ENCODE measurements around the gene GPR107. TPM values are rescaled to one million over a fixed set of nuclear protein-coding genes. Genes with fewer than 3 reads are reported as not detected.

Gene GPR107
- total and polyA plus RNA-seq, 2 experiments from 2014 or later: 12.3 to 23.9 TPM

GRCh38 chr9:130150779-130151382 lies 97.2 kb downstream of the GPR107 start:
- DNase-seq (ENCODE audit: low read depth in 1 of 2, low spot score in 1 of 2): no peak
- no peaks in the 10 kb centered on the region for H3K36me3 ChIP-seq
- TF ChIP-seq CTCF (IDR thresholded peaks at IDR 0.05; ENCODE audit: low read depth, low read length): no peak
- no peaks in the 10 kb centered on the region for H3K9me3 ChIP-seq (ENCODE audit: low read depth)
- H3K27ac ChIP-seq: no peak overlapping the region
- H3K27me3 ChIP-seq: no peaks in the 10 kb centered on the region
- no peaks in the 10 kb centered on the region for H3K4me1 ChIP-seq (ENCODE audit: low read depth)
- H3K4me3 ChIP-seq: no peak overlapping the region

GRCh38 chr9:130154816-130155215 lies 101.1 kb downstream of the GPR107 start:
- DNase-seq (ENCODE audit: low read depth in 1 of 2, low spot score in 1 of 2): no peak
- H3K27me3 ChIP-seq: no peaks in the 10 kb centered on the region
- H3K36me3 ChIP-seq: no peaks in the 10 kb centered on the region
- no peak overlapping the region for H3K27ac ChIP-seq
- H3K9me3 ChIP-seq (ENCODE audit: low read depth): no peaks in the 10 kb centered on the region
- H3K4me1 ChIP-seq (ENCODE audit: low read depth): no peaks in the 10 kb centered on the region
- H3K4me3 ChIP-seq: no peak overlapping the region
- no peak for TF ChIP-seq CTCF (IDR thresholded peaks at IDR 0.05; ENCODE audit: low read depth, low read length)

- DNase-seq (ENCODE audit: low read depth in 1 of 2, low spot score in 1 of 2): no peak
- Histone ChIP-seq H3K36me3 (no peaks in the 10 kb centered on the region), H3K27ac (no peak overlapping the region)
These were observed 101.9 kb downstream of the GPR107 start for GRCh38 chr9:130155647-130156046.

GRCh38 chr9:130156672-130157071 lies 103.0 kb downstream of the GPR107 start:
- DNase-seq (ENCODE audit: low read depth in 1 of 2, low spot score in 1 of 2): no peak
- Histone ChIP-seq H3K27me3 (no peaks in the 10 kb centered on the region), H3K9me3 (ENCODE audit: low read depth) (no peaks in the 10 kb centered on the region), H3K4me3 (no peak overlapping the region), H3K27ac (no peak overlapping the region), H3K36me3 (no peaks in the 10 kb centered on the region), H3K4me1 (ENCODE audit: low read depth) (no peaks in the 10 kb centered on the region)
- TF ChIP-seq CTCF (IDR thresholded peaks at IDR 0.05; ENCODE audit: low read depth, low read length): no peak

More at GRCh38 chr9:130155647-130156046, 101.9 kb downstream of the GPR107 start:
- H3K27me3 ChIP-seq: no peaks in the 10 kb centered on the region
- TF ChIP-seq CTCF (IDR thresholded peaks at IDR 0.05; ENCODE audit: low read depth, low read length): no peak
- no peaks in the 10 kb centered on the region for H3K4me1 ChIP-seq (ENCODE audit: low read depth)
- H3K9me3 ChIP-seq (ENCODE audit: low read depth): no peaks in the 10 kb centered on the region
- H3K4me3 ChIP-seq: no peak overlapping the region

GRCh38 chr9:130157079-130157478 lies 103.4 kb downstream of the GPR107 start:
- H3K27ac ChIP-seq: no peak overlapping the region
- H3K9me3 ChIP-seq (ENCODE audit: low read depth): no peaks in the 10 kb centered on the region
- no peak for TF ChIP-seq CTCF (IDR thresholded peaks at IDR 0.05; ENCODE audit: low read depth, low read length)
- DNase-seq (ENCODE audit: low read depth in 1 of 2, low spot score in 1 of 2): no peak
- H3K27me3 ChIP-seq: no peaks in the 10 kb centered on the region
- no peaks in the 10 kb centered on the region for H3K4me1 ChIP-seq (ENCODE audit: low read depth)
- no peak overlapping the region for H3K4me3 ChIP-seq
- no peaks in the 10 kb centered on the region for H3K36me3 ChIP-seq
